Naive thymus-derived CD4-positive, alpha-beta T cell (primary cell): ENCODE data around the gene SORCS1. TPM values are rescaled to one million over a fixed set of nuclear protein-coding genes. Genes with fewer than 3 reads are reported as not detected.
A peak's percentile ranks its signal among the peaks of the same experiment; 100 is the strongest.

Experiments used
- ATAC-seq: fragments of 150-1000 bp; cut with Tn5 transposase; 2 replicates; pipeline ENCODE4 v1.10.0; 2021; ENCODE audit warnings: mild to moderate bottlenecking, moderate library complexity
- CTCF ChIA-PET: fragments of 350-600 bp; sonication (Branson Sonifier 250); formaldehyde crosslinking; loops from one replicate; lab custom pipeline; 2021; ENCODE audit warnings: antibody characterized with exemption; lab: Charles Lee
- POLR2A ChIA-PET: fragments of 350-600 bp; sonication (Branson Sonifier 250); formaldehyde crosslinking; loops from one replicate; lab custom pipeline; 2021; ENCODE audit warnings: antibody characterized with exemption, inconsistent platforms; lab: Charles Lee
- DNase-seq, 9 donors: peaks; one replicate each; pipeline versions ENCODE4 v3.0.0 to v3.0.0-alpha.2; 2020 to 2022; ENCODE audit warnings: mixed read lengths in 1 of 9
- H3K27ac ChIP-seq: one replicate; pipeline ENCODE4 v1.7.0; 2013; ENCODE audit warnings: mild to moderate bottlenecking, low read depth, low read length, moderate library complexity
- H3K27me3 ChIP-seq, 2 donors: one replicate each; pipeline ENCODE4 v1.7.0; 2013; ENCODE audit warnings: low read length in 2 of 2, mild to moderate bottlenecking in 2 of 2, moderate library complexity in 2 of 2; ENCODE audit not compliant: control insufficient read depth in 2 of 2, insufficient read depth in 2 of 2
- H3K36me3 ChIP-seq, 3 experiments: 1 replicate in 2 of 3; 2 replicates in 1 of 3; pipeline ENCODE4 v1.7.0; 2013; ENCODE audit warnings: low read length in 3 of 3, mild to moderate bottlenecking in 3 of 3, moderate library complexity in 1 of 3; ENCODE audit not compliant: insufficient read depth in 3 of 3, control insufficient read depth in 2 of 3
- H3K4me1 ChIP-seq, 2 donors: one replicate each; pipeline ENCODE4 v1.7.0; 2013; ENCODE audit warnings: low read length in 2 of 2, mild to moderate bottlenecking in 2 of 2, moderate library complexity in 1 of 2; ENCODE audit not compliant: control insufficient read depth in 2 of 2, insufficient read depth in 2 of 2
- H3K4me3 ChIP-seq: 2 replicates; pipeline ENCODE4 v1.7.0; 2013; ENCODE audit warnings: mild to moderate bottlenecking, low read length
- H3K9me3 ChIP-seq, 3 experiments: 1 replicate in 2 of 3; 2 replicates in 1 of 3; pipeline ENCODE4 v1.7.0; 2013; ENCODE audit warnings: low read length in 3 of 3; ENCODE audit not compliant: control insufficient read depth in 2 of 3
- H3K27ac Mint-ChIP-seq, 9 donors: one replicate each; pipeline ENCODE4 v1.8.0; 2020 to 2022; ENCODE audit warnings: mixed read lengths in 9 of 9, mild to moderate bottlenecking in 8 of 9, moderate library complexity in 5 of 9, inconsistent platforms in 2 of 9
- H3K27me3 Mint-ChIP-seq, 5 donors: one replicate each; pipeline ENCODE4 v1.8.0; 2021 to 2022; ENCODE audit warnings: mixed read lengths in 5 of 5, mild to moderate bottlenecking in 1 of 5
- H3K36me3 Mint-ChIP-seq, 5 donors: one replicate each; pipeline ENCODE4 v1.8.0; 2020 to 2022; ENCODE audit warnings: mixed read lengths in 5 of 5, mild to moderate bottlenecking in 3 of 5, inconsistent platforms in 1 of 5
- H3K4me1 Mint-ChIP-seq, 7 donors: one replicate each; pipeline ENCODE4 v1.8.0; 2020 to 2022; ENCODE audit warnings: mixed read lengths in 7 of 7, mild to moderate bottlenecking in 3 of 7, inconsistent platforms in 1 of 7
- H3K4me3 Mint-ChIP-seq, 10 donors: one replicate each; pipeline ENCODE4 v1.8.0; 2020 to 2022; ENCODE audit warnings: mild to moderate bottlenecking in 10 of 10, mixed read lengths in 10 of 10, moderate library complexity in 6 of 10, inconsistent platforms in 2 of 10
- H3K9me3 Mint-ChIP-seq, 11 donors: one replicate each; pipeline ENCODE4 v1.8.0; 2020 to 2022; ENCODE audit warnings: mixed read lengths in 11 of 11, mild to moderate bottlenecking in 4 of 11, inconsistent platforms in 1 of 11, moderate library complexity in 1 of 11
- intact Hi-C, 2 donors: fragments of 100-400 bp; cut with micrococcal nuclease; formaldehyde crosslinking; loops; one replicate each; pipeline ENCODE4 v1.15.1; 2023
- polyA plus RNA-seq, 2 donors: library from polyadenylated mRNA; unstranded; fragments of 300-500 nt; fragmentation: Illumina TruSeq; gene quantifications; one replicate each; pipeline ENCODE4 v1.2.3, GENCODE V29; 2021
- total RNA-seq, 6 experiments: library from RNA in 5 of 6; stranded (reverse) in 5 of 6; gene quantifications; 1 replicate in 5 of 6; 2 replicates in 1 of 6; pipeline ENCODE4 v1.2.3 and lab custom pipeline; 2021 to 2026

The SORCS1 gene
- total and polyA plus RNA-seq, 7 experiments from 2014 or later: not detected

DNA sequence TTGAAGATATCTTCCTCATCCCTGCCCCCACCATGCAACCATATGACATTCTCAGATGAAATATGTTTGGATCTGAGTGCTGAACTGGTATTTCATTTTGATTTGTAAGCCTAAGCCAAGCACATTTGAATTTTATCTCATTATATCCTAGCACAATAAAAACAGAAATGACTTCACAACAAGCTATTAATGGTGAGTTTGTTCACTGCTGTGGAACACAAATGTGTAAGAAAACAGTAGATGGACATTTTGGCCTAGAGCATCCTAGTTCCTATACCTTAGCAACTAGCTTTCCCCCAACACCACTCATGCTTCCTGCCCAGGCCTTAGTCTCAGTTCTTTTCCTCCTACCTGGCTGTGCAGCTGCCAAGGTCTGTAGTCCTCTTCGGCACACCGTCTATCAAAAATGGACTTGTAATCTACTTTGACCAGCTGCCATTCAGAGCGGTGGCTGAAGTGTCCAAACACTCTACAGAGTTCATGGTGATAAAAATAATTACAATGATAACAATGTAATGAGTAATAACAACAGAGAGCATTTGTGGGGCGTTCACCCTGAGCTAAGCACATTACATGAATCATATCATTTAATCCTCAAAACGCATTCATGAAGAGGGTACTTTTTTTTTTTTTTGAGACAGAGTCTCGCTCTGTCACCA lies 491.9 kb downstream of the SORCS1 start:
- intact Hi-C loops: no loop called here
- H3K9me3 Mint-ChIP-seq: peaks cover 0 to 16% (median 7%) of the 10 kb centered on the region in 11 donors
- ATAC-seq: no peak
- Histone ChIP-seq H3K9me3 (no peaks in the 10 kb centered on the region), H3K27ac (no peak overlapping the region), H3K36me3 (no peaks in the 10 kb centered on the region), H3K4me3 (no peak overlapping the region), H3K27me3 (no peaks in the 10 kb centered on the region), H3K4me1 (no peaks in the 10 kb centered on the region)
- POLR2A ChIA-PET: no interaction called here
- CTCF ChIA-PET: no interaction called here
- H3K27ac Mint-ChIP-seq: no peak overlapping the region
- no peak for DNase-seq
- H3K4me3 Mint-ChIP-seq: no peak overlapping the region
- no peaks in the 10 kb centered on the region for H3K36me3 Mint-ChIP-seq
- no peaks in the 10 kb centered on the region for H3K27me3 Mint-ChIP-seq
- H3K4me1 Mint-ChIP-seq: no peaks in the 10 kb centered on the region

DNA sequence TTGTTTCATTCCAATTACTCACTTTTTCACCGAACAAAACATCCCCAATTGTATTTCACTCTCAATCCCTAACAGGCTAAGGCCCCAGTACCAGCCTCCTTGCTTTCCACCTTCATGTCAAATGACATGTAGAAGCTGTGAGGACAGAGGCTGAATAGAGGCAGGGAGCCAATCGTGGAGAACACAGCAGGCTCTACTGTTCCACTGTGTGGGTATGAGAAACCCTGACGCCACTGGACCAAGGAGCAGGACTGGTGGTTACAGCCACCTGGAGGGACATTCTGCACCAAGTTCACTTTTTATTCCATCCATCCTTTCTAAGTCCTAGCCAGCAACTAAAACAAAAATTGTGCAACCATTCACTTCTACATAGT lies 502.8 kb downstream of the SORCS1 start:
- Mint-ChIP-seq H3K4me3 (no peak overlapping the region), H3K4me1 (no peaks in the 10 kb centered on the region), H3K9me3 (peaks cover 0 to 15% (median 2%) of the 10 kb centered on the region in 11 donors), H3K27ac (no peak overlapping the region), H3K36me3 (no peaks in the 10 kb centered on the region), H3K27me3 (no peaks in the 10 kb centered on the region)
- H3K4me3 ChIP-seq: no peak overlapping the region
- no peak for DNase-seq
- no peaks in the 10 kb centered on the region for H3K27me3 ChIP-seq
- no peaks in the 10 kb centered on the region for H3K9me3 ChIP-seq
- no peak overlapping the region for H3K27ac ChIP-seq
- no peaks in the 10 kb centered on the region for H3K4me1 ChIP-seq
- intact Hi-C loops: no loop called here
- CTCF ChIA-PET: no interaction called here
- POLR2A ChIA-PET: no interaction called here
- no peak for ATAC-seq
- no peaks in the 10 kb centered on the region for H3K36me3 ChIP-seq

DNA sequence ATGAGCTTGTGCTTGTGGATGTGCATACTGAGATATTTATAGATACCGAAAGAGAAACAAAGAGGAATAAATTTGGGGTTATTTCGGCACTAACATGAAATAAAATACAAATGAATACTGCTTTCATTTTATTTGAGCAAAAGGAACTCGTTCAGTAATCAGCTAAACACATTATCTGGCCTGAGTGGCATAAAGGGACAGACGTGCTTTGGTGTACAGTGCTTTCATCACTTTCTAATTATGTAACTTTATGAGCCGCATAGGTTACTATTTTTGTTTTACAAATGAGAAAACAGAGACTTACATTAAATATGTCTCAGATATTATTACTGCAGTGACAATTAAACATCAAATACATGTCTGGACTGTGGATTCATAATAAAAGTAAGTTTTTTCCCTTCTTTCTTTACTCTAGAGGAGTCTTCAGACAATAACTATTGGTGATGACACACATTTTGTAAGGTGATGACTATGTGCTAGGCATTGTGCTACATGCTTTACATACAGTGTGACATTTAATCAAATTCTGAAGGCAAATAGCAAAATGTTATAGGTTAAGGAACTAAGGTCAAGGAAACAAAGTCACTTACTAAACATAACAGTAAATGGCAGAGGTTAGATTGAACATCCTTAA lies 503.3 kb downstream of the SORCS1 start:
- Mint-ChIP-seq H3K9me3 (peaks cover 0 to 12% (median 2%) of the 10 kb centered on the region in 11 donors), H3K27me3 (no peaks in the 10 kb centered on the region), H3K4me1 (no peaks in the 10 kb centered on the region), H3K36me3 (no peaks in the 10 kb centered on the region), H3K27ac (no peak overlapping the region), H3K4me3 (no peak overlapping the region)
- Histone ChIP-seq H3K36me3 (no peaks in the 10 kb centered on the region), H3K27ac (no peak overlapping the region), H3K4me1 (no peaks in the 10 kb centered on the region), H3K4me3 (no peak overlapping the region), H3K27me3 (no peaks in the 10 kb centered on the region), H3K9me3 (no peaks in the 10 kb centered on the region)
- DNase-seq (no peak), ATAC-seq (no peak)
- ChIA-PET POLR2A (no interaction called here), CTCF (no interaction called here)
- intact Hi-C loops: no loop called here

DNA sequence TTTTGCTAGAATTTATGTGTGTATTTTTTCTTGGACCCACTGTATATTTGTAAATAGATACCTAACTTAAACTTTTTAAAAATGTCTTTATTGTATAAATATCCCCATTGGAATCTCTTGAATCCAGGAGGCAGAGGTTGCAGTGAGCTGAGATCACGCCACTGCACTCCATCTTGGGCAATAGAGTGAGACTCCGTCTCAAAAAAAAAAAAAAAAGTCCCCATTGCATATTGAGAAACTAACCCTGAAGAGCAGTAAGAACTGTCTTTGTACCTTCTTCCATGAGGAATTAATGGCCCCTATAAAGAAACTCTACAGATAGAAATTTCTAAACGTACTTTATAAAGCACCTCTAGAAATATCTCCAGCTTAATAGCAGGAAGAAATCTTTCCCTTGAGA lies 504.0 kb downstream of the SORCS1 start:
- no peak overlapping the region for H3K4me3 Mint-ChIP-seq
- DNase-seq (no peak), ATAC-seq (no peak)
- no peaks in the 10 kb centered on the region for H3K4me1 Mint-ChIP-seq
- Histone ChIP-seq H3K9me3 (no peaks in the 10 kb centered on the region), H3K27ac (no peak overlapping the region), H3K36me3 (no peaks in the 10 kb centered on the region), H3K4me1 (no peaks in the 10 kb centered on the region), H3K27me3 (no peaks in the 10 kb centered on the region), H3K4me3 (no peak overlapping the region)
- no peaks in the 10 kb centered on the region for H3K27me3 Mint-ChIP-seq
- no peak overlapping the region for H3K27ac Mint-ChIP-seq
- peaks cover 0 to 10% (median 2%) of the 10 kb centered on the region in 11 donors for H3K9me3 Mint-ChIP-seq
- ChIA-PET POLR2A (no interaction called here), CTCF (no interaction called here)
- H3K36me3 Mint-ChIP-seq: no peaks in the 10 kb centered on the region
- intact Hi-C loops: no loop called here

DNA sequence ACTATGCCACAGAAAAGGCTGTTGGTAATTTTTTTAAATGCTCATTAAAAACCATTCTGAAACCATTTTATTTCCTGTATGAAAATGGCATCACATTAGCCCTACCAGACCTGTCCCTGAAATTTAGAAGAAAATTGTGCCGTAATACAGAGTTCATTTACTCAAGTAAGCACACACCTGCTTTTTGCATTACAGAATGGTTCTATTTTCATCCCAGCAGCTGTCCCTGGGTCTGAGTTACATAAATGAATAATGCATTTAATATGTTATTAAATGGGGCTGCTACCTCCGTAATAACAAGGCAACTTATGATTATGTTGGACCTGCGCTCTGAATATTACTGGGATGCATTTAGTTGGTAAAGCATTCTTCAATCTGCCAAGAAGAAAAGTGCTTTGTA lies 508.9 kb downstream of the SORCS1 start:
- Mint-ChIP-seq H3K27ac (no peak overlapping the region), H3K27me3 (peaks cover 0 to 6% (median 0%) of the 10 kb centered on the region in 5 donors), H3K36me3 (no peaks in the 10 kb centered on the region), H3K4me1 (no peaks in the 10 kb centered on the region), H3K4me3 (no peak overlapping the region), H3K9me3 (peaks cover 0 to 2% (median 0%) of the 10 kb centered on the region in 11 donors)
- intact Hi-C loops: no loop called here
- H3K4me1 ChIP-seq: no peaks in the 10 kb centered on the region
- DNase-seq (no peak), ATAC-seq (no peak)
- POLR2A ChIA-PET: no interaction called here
- CTCF ChIA-PET: no interaction called here
- H3K4me3 ChIP-seq: no peak overlapping the region
- H3K36me3 ChIP-seq: no peaks in the 10 kb centered on the region
- no peaks in the 10 kb centered on the region for H3K27me3 ChIP-seq
- H3K27ac ChIP-seq: no peak overlapping the region
- no peaks in the 10 kb centered on the region for H3K9me3 ChIP-seq

DNA sequence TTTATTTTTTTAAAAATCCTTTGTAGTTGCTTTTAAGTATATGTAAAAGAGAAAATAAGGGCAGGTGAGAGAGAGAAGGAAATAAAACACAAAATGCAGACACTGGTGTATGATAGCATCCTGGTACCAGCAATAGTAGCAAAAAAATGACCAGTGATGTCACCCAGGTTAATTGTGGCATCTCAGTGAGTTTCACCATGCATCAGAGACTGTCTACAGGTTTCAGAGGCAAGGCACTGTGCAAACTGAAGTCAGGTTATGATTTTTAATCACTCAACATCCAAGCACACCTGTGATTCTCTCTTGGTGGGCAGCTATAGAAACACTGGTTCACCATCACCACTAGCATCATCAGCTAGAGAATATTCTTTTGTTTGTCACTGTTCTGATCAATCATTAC lies 509.3 kb downstream of the SORCS1 start:
- no peak overlapping the region for H3K4me3 ChIP-seq
- no peaks in the 10 kb centered on the region for H3K4me1 ChIP-seq
- H3K36me3 Mint-ChIP-seq: no peaks in the 10 kb centered on the region
- CTCF ChIA-PET: no interaction called here
- H3K4me1 Mint-ChIP-seq: no peaks in the 10 kb centered on the region
- H3K4me3 Mint-ChIP-seq: no peak overlapping the region
- H3K27ac ChIP-seq: no peak overlapping the region
- H3K27me3 ChIP-seq: no peaks in the 10 kb centered on the region
- POLR2A ChIA-PET: no interaction called here
- H3K27ac Mint-ChIP-seq: peak overlapping the region in 1 of 9 donors; percentile 28
- DNase-seq (no peak), ATAC-seq (no peak)
- no peaks in the 10 kb centered on the region for H3K36me3 ChIP-seq
- no peaks in the 10 kb centered on the region for H3K9me3 ChIP-seq
- peaks cover 0 to 6% (median 0%) of the 10 kb centered on the region in 5 donors for H3K27me3 Mint-ChIP-seq
- intact Hi-C loops: no loop called here
- peaks cover 0 to 2% (median 0%) of the 10 kb centered on the region in 11 donors for H3K9me3 Mint-ChIP-seq

DNA sequence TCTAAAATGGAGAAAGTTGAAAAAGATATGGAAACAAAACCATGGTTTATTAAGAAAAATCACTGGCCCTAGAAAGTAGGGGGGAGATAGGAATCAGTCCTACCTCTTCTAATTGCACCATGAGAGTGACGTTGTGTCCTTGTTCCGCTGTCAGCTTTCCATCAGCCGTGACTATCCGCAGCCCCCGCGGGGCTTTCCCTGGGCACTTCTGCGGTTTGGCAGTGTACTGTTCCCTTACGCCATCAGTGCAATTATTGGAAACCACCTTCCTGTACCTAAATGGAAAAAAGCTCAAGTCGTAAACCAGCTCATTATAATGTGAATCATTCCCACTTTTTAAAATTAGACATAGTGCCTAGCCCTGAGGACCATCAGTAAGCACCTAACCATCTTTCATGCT lies 512.2 kb downstream of the SORCS1 start:
- H3K9me3 Mint-ChIP-seq: peaks cover 0 to 2% (median 0%) of the 10 kb centered on the region in 11 donors
- no peaks in the 10 kb centered on the region for H3K4me1 Mint-ChIP-seq
- POLR2A ChIA-PET: no interaction called here
- Histone ChIP-seq H3K27ac (no peak overlapping the region), H3K27me3 (no peaks in the 10 kb centered on the region), H3K36me3 (no peaks in the 10 kb centered on the region), H3K4me3 (no peak overlapping the region), H3K9me3 (no peaks in the 10 kb centered on the region), H3K4me1 (no peaks in the 10 kb centered on the region)
- no peak overlapping the region for H3K27ac Mint-ChIP-seq
- no peaks in the 10 kb centered on the region for H3K36me3 Mint-ChIP-seq
- CTCF ChIA-PET: no interaction called here
- peaks cover 0 to 6% (median 0%) of the 10 kb centered on the region in 5 donors for H3K27me3 Mint-ChIP-seq
- ATAC-seq (no peak), DNase-seq (peak in 1 of 9 donors; percentile 21)
- intact Hi-C loops: no loop called here
- H3K4me3 Mint-ChIP-seq: no peak overlapping the region
